ENCODE data around the gene FAM228A.
"Not testable (repeated sequence)": the region's sequence is repeated elsewhere in the genome, so short reads cannot be mapped to it uniquely, and the experiment has no call there.

Gene FAM228A

DNA sequence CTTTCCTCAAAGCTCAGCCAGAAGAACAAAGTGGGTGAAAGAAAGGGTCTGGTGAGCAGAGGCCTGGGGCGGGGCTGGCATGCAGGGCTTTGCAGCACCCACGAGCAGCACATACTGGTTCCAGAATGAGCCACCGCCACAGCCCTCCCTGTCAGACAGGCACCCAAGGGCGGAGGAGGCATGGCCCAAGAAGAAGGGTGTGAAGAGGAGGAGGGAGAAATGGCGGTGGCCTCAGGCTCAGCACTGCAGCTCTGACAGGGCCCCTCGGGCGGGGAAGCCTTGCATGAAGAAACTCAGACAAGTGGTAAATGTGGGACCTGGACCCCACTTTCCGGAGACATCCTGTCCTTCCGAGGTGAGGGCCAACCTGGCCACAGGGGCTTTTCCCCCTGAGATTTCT is 15.7 kb downstream of the FAM228A start:
- no peak for DNase-seq (ENCODE audit: low read depth in 2 of 2, low spot score in 1 of 2)

DNA sequence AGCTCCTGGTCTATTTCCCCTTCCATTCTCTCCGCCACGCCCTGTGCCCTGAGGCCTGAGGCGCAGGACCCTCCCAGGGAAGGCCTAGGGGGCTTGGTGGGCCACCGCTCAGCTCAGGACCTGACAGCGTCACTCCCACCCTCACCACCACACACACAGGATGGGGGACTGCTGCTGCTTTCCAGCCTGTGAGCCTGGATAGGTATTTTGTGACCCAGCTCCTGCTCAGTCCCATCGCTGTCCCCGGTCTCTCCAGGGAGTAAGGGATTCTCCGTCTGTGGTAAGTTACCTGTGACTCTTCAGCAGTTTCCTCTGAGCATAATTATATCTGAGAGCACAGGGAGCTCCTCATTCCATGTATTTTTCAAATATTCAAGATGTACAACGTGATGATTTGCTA is 16.3 kb downstream of the FAM228A start:
- DNase-seq (ENCODE audit: low read depth in 2 of 2, low spot score in 1 of 2), result no peak

DNA sequence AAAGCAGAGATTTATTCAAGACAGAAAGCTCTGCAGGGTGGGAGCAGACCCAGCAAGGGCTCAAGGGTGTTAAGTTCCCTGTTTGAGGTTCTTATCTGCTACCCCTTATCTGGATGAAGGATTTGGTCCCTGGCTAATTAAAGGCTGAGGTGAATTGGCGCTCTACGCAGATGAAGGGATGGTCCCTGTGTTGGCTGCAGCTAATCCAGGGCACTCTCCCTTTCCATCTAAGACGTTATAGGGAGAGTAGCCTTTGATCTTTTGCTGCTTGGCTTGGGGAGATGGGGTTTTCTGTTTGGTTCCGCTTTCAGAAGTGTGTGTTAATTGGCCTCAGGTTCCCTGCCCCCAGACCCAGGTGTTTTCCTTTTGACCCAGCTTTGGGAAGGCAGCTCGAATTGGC is 17.0 kb downstream of the FAM228A start:
- no peak for DNase-seq (ENCODE audit: low read depth in 2 of 2, low spot score in 1 of 2)

DNA sequence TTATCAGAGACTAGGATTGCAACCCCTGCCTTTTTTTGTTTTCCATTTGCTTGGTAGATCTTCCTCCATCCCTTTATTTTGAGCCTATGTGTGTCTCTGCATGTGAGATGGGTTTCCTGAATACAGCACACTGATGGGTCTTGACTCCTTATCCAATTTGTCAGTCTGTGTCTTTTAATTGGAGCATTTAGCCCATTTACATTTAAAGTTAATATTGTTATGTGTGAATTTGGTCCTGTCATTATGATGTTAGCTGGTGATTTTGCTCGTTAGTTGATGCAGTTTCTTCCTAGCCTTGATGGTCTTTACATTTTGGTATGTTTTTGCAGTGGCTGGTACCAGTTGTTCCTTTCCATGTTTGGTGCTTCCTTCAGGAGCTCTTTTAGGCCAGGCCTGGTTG is 22.4 kb downstream of the FAM228A start:
- DNase-seq (ENCODE audit: low read depth in 2 of 2, low spot score in 1 of 2), result not testable (repeated sequence)

DNA sequence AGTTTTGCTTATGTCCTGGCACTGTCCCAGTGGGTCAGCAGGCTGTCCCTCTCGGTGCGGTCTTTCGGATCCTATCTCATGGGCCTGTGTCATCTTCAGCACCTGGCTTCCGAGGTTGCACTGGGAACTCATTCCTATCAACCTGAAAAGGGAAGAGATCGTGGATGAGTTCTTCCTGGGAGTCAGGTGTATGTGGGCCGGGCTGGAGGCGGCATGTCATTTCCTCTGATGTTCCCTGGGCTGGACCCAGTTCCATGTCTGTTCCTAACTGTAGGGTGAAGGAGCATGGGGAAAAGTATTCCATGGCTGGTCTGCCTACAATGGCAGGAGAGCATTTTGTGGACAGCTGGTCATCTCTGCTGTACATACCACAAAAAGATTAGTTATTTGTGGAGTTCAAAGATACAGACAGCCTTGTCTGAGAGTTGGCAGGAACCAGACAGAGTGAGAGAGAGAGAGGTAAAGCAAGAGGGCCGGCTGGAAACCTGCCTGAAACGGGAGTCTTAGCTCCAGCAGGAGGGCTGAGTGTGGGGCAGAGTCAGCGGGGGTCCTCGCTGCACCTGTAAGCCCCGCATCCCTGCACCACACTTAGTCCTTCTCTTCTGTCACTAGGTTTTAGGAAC is 25.2 kb downstream of the FAM228A start:
- DNase-seq (ENCODE audit: low read depth in 2 of 2, low spot score in 1 of 2), result no peak

DNA sequence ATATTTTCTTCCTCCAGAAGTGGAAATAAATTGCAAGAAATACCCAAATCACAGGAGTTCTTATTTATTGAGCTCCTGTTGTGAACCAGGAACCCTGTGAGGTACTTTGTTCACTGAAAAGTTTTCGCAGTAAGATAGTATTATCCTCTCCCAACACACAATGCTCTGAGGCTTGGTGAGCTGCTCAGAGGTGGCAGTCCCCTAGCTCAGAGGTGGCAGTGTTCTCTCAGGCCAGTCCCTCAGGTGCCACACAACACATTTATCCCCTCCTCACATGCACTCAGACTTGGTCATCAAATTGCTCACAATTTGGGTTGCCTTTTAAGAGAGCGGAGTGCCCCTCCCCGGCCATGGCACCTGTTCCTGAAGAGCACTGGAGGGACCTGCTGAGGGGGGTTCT is 25.9 kb downstream of the FAM228A start:
- no peak for DNase-seq (ENCODE audit: low read depth in 2 of 2, low spot score in 1 of 2)

DNA sequence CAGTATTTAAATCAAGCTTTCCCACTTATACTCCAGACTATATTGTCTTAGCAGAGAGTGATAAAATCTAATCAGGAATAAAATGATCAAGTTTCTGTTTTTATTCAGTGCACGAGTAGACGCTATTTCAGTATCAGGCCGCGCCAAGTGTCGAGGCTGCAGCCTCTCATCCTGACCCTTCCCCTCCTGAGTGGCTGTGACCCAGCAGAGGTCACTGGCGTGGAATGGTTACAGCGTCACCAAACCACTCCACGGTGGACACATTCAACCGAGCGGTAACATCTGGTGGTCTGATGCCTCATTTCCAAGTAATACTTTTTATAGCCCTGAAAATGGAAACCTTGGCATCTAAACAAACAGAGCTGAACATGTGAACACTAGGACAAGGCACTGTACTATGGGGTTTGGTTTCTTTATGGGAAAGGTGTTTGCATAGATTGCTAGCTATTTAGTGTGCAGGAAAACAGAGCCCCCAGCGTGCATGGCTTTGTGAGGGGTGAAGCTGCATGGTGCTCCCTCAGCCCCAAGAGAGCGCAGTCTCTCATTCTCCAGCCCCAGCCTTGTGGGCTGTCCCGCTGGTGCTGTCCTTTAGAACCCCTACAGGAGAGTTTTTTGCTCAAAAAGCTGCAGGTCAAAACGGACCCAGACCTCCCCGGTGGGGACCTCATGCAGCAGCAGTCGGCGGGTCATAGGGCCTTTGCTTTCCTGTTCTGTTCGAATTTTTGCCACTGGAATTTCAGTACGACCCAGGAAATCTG is 28.4 kb downstream of the FAM228A start:
- no peak for DNase-seq (ENCODE audit: low read depth in 2 of 2, low spot score in 1 of 2)

DNA sequence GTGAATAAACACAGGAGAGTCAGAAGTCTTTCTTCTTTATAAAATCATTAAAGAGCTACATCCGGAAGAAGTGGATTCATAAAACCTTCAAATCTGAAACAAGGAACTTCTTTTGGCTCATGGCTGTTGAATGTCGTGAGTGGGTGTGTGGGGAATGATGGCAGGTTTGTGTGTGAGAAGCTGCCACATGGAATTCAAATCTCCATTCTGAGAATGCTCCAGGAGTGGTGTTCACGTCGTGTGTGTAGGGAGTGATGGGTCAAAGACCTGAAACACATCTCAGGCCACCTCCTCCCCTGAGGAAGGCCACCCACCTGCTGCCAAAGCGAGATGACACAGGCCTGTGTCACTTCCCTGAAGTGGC is 28.9 kb downstream of the FAM228A start:
- DNase-seq (ENCODE audit: low read depth in 2 of 2, low spot score in 1 of 2), result no peak

DNA sequence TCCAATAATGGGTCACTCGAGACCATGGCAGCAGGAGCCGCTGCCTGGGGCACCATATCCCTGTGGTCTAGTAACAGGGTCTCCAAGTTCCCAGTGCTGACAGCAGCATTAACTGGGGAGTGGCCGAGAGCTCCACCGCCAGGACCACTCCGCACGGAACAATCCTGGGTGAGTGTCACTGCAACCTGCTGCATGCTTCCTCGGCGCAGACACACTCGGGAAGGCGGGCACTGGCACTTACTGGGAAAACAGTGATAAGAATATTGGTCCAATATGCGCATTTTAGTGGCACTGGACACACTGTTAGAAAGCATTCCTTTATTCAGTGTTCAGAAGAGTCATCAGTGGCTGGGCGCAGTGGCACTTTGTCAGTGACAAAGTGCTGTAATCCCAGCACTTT is 29.7 kb downstream of the FAM228A start:
- no peak for DNase-seq (ENCODE audit: low read depth in 2 of 2, low spot score in 1 of 2)

DNA sequence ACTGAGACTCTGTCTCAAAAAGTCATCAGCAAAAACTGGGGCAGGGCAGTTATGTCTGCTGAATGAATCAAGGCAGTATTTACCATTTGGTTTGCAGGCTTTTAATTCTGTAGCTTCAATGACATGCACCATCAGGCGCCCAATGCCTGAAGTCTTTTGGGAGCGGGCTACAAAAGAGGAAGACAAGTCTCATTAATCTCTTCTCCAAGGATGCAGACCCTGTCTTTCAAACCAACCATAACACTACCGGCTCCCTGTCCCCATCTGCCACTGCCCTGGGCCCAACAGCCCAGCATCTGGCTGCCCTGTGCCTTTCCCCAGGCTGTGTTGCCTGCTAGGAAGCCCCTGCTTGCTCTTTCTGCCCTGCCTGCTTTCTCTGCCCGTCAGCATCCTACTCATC is 30.3 kb downstream of the FAM228A start:
- DNase-seq (ENCODE audit: low read depth in 2 of 2, low spot score in 1 of 2), result no peak

DNA sequence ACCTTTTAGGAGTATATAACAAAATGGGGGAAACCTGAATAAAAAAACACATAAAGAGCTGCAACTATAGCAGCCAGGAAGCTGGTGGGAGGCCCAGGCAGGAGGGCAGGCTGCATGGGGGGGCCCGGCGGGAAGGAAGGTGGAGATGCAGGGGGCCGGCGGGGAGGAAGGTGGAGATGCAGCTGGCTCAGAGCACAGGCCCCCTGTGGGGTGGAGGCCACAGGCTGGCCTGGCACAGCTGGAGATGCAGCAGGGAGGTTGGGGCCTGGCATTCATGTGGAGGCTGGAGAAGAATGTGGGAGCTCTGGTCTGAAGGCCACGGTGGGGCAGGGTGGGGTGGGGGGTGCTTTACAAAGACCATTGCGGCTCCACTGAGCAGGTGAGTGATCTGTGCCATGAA is 31.4 kb downstream of the FAM228A start:
- no peak for DNase-seq (ENCODE audit: low read depth in 2 of 2, low spot score in 1 of 2)

DNA sequence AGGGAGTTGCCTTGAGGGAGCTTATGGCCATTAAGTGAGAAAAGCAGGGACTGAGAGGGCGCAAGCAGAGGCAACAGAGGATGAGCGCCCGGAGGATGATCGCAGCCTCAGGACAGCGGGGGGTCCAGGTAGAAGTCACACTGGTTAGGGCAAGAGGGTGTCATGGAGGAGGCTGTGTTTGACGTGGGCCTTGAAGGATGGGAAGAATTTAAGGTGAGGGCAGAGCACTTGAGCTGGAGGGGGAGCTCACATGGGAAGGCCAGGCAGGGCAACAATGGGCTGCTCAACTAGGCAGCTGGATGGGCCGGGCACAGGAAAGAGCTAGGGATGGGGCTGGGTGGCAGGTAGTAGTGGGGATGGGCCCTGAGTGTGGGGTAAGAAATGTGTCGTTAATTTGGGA is 31.9 kb downstream of the FAM228A start:
- DNase-seq (ENCODE audit: low read depth in 2 of 2, low spot score in 1 of 2), result no peak

DNA sequence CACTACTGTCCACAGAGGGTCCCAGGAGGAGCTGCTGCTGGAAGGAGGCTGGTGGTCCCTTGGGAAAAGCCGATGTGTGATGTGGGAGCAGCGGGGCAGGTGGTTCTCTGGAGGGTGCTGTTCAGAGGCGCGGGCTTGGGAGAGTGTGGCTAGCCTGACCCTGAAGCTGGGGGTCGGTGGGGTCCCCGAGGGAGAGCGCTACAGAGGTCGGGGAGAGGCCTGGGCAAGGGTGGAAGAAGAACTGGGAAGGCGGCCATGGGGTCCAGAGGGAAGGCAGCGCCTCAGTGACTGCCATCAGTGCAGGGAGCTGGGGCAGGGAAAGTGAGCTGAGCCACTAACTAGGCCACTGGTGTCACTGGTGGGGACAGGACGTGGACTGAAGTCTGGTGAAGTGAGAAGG is 32.5 kb downstream of the FAM228A start:
- no peak for DNase-seq (ENCODE audit: low read depth in 2 of 2, low spot score in 1 of 2)

DNA sequence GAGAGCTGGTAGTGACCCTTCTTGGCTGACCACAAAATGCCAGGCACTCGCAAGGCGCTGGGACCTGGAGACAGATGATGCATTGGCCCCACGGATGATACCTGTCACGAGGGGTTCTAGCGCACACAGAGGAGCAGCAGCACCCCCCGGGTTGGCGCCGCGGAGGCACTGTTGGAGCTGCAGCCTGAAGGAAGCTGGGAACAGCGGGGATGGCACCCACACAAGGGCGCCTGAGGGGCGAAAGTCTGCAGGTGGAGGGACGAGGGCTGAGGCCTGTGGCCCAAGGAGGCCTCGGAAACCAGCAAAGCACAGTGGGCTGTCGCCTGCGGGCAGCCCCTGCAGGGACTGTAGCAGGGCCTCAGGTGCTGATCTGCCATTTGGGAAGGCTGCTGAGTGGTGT is 33.6 kb downstream of the FAM228A start:
- no peak for DNase-seq (ENCODE audit: low read depth in 2 of 2, low spot score in 1 of 2)

DNA sequence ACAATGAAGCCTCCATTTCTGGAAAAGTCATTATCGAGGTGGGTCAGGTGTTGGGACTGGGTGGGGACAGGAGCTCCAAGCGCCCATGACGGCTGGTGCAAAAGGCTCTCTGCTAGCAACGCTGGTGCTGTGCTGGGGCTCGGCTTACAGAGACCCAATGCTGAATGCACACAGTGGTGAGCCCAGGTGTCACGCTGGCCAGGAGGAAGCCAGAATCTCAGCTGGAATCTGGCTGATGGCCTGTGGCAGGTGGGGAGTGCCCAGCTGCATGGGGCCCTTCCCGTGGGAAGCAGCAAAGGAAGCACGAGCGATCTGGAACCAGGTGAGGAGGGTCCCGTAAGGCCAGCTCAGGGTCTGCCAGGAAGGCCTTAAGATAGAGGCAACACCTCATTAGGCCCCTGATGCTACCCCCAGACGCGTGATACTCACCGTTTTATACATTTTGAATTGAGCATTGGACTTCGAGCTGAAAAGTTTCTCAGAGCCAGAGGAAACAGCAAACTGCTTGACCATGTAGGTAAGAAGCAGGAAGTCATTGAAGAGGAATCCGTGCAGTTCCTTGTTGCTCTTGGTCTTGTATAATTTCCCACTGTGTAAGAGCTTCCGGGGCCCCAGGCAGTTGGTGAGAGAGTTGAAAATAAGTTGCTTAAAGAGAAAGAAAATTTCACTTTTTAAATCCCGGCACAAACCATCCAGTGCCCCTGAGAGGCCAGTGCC is 34.7 kb downstream of the FAM228A start:
- DNase-seq (ENCODE audit: low read depth in 2 of 2, low spot score in 1 of 2), result no peak

DNA sequence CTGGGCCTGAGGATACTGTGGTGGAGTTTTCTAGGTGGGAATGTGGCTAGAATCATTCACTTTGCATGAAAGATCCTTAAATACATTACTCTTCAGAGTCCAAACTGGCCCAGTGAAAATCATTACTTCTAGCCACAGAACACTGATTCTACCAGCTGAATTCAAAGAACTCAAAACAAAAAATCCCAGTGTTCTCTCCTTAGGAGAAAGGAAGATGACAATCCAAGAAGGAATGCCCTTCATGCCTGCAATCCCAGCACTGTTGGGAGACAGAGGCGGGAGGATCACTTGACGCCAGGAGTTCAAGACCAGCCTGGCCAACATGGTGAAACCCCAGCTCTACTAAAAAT is 35.2 kb downstream of the FAM228A start:
- DNase-seq (ENCODE audit: low read depth in 2 of 2, low spot score in 1 of 2), result no peak

DNA sequence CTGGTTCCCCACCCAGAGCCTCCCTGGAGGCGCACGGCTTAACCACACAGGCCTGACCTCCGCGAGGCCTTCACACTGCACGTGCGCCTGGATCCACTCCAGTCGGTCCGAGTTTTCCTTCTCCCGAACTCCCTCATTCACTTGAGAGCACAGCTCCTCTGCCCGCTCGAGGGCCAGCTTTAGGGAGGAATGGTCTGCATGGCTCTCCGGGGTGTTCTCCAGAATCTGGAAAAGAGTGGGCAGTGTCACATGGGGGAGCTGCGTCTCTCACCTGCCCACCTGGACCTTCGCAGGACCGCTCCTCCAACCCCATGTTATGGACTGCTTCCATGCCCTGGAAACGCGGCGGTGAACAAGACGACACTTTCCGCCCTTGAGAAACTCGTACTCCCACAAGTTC is 35.9 kb downstream of the FAM228A start:
- DNase-seq (ENCODE audit: low read depth in 2 of 2, low spot score in 1 of 2), result no peak

DNA sequence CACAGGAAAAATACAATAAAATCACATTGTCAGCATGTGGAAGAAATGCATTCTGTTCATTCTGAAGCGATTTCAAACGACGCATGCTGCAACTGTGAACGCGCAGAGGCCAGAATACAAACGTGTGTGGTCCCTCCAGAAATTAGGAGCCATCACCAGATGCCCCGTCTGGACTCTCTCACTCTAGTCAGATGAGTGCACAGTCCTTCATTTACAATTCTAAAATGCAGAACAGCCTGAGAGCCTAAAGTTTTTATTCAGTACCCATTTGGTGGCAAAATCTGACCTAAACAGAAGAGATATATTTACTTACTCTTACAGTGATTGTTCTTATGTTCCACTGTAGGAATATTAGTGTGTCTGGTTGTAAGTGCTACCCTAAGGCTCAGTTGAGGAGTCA is 36.6 kb downstream of the FAM228A start:
- DNase-seq (ENCODE audit: low read depth in 2 of 2, low spot score in 1 of 2), result no peak

DNA sequence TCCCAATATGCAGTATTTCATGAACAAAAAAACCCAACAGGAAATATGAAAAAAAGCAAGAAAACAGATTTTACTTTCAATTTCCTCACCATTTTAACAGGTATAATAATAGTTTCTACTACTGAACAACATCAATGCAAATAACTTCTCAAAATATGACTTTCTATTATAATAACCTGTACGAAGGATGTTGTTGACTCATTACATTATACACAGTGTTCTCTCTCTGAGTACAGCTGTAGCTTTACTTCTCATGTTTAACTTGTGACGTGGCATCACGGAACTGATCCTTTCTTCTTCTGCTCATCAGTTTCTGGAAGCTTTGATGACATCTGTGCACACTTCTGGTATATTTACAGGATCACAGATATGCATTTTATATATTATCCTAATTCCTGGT is 40.0 kb downstream of the FAM228A start:
- DNase-seq (ENCODE audit: low read depth in 2 of 2, low spot score in 1 of 2), result no peak

DNA sequence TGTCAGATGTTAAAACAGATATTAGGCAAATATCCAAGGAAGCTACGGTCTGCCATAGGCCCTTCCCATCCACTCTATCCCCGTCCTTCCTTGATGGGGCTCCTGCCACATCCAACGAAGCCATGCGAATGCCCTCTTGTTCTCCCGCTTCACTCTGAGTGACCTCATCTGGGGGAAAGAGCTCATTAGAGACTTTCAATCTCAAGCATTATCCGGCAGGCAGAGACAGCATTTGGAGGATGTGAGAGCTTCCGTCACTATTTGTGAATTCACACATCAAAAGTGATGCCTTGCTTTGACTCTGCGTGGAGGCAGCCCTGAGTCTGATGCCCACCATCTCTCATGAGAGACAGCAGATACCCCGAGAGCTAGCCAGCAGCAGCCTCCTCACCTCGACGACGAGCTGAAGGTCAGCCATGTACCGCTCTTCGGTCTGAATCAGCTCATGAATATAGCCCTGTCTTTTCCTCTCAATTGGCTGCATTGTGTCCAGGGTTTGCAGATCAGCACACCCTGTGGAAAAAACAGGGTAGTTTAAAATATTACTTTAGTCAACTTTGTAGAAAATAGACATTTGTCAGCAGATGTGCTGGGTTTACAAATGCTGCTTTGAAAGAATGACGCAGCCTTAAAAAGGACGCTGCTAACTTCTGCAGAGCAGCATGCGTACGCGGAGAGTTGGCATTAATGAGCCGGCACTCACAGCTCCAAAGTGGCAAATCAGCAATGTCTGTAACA is 45.9 kb downstream of the FAM228A start:
- no peak for DNase-seq (ENCODE audit: low read depth in 2 of 2, low spot score in 1 of 2)

DNA sequence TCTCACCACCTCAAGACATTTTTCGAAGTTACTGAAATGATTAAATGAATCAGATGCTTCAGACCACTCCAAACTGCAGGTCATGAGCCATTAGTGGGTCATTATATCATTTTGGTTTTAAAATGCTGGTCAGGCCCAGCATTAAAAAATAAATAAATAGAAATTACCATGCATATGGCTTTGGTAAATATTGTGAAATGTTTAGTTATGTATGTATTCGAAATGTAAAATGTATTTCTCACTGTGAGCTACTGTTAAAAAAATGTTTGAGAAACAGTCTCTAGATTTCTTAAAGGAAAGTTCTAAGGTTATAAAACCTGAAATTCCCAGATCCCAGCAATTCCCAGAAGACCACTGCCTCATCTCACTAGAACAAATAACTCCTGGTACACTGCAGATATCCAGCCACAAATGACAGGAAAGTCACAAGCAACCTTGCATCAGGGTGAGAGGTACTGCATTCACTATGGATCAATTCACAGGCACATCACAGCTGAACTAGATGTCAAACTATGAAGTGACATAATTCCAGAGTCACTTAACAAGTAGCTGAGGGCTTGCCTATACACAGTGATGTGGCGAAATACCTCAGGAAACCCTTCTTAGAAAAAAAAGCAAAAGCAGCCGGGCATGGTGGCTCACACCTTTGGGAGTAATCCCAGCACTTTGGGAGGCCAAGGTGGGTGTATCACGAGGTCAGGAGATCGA is 46.6 kb downstream of the FAM228A start:
- no peak for DNase-seq (ENCODE audit: low read depth in 2 of 2, low spot score in 1 of 2)
